HL-60 (cell line): Measurements from ENCODE around the gene SMIM44.

Experiments
- DNase-seq, 2 experiments: peaks; one replicate each; pipeline ENCODE4 v3.0.0-alpha.2; 2010 to 2020; ENCODE audit warnings: low read depth in 1 of 2, low spot score in 1 of 2
- H3K27ac ChIP-seq: fragments of 250-450 bp; sonication (Bioruptor Pico); replicated peaks from 2 replicates; pipeline ENCODE4 v1.5.1; 2020; ENCODE audit warnings: mild to moderate bottlenecking, moderate library complexity
- H3K27me3 ChIP-seq: fragments of 250-450 bp; sonication (Bioruptor Pico); 2 replicates; pipeline ENCODE4 v1.5.1; 2021; ENCODE audit warnings: mild to moderate bottlenecking, moderate library complexity; ENCODE audit not compliant: insufficient read depth, poor library complexity, severe bottlenecking
- H3K4me3 ChIP-seq: replicated peaks from 2 replicates; pipeline ENCODE4 v1.5.1; 2011; ENCODE audit warnings: mild to moderate bottlenecking, control low read depth, low read length; ENCODE audit not compliant: insufficient read depth
- GABPA ChIP-seq: IDR thresholded peaks from 2 replicates; pipeline ENCODE4 v1.6.1; 2012; ENCODE audit warnings: low read depth
- POLR2AphosphoS5 ChIP-seq: IDR thresholded peaks from 2 replicates; pipeline ENCODE4 v1.6.1; 2012; ENCODE audit warnings: low read depth
- SPI1 ChIP-seq: IDR thresholded peaks from 2 replicates; pipeline ENCODE4 v1.6.1; 2012; ENCODE audit warnings: low read depth, mild to moderate bottlenecking, borderline replicate concordance
- TF ChIP-seq, protein P1 (sequence below): IDR thresholded peaks from 2 replicates; pipeline ENCODE4 v1.6.1; 2012; ENCODE audit warnings: low read depth; ENCODE audit not compliant: insufficient replicate concordance
- TF ChIP-seq, protein P2 (sequence below): IDR thresholded peaks from one replicate; pipeline ENCODE4 v1.5.1; 2011; ENCODE audit warnings: low read length, control low read depth, inconsistent platforms; ENCODE audit not compliant: insufficient read depth

SMIM44 gene

DNA sequence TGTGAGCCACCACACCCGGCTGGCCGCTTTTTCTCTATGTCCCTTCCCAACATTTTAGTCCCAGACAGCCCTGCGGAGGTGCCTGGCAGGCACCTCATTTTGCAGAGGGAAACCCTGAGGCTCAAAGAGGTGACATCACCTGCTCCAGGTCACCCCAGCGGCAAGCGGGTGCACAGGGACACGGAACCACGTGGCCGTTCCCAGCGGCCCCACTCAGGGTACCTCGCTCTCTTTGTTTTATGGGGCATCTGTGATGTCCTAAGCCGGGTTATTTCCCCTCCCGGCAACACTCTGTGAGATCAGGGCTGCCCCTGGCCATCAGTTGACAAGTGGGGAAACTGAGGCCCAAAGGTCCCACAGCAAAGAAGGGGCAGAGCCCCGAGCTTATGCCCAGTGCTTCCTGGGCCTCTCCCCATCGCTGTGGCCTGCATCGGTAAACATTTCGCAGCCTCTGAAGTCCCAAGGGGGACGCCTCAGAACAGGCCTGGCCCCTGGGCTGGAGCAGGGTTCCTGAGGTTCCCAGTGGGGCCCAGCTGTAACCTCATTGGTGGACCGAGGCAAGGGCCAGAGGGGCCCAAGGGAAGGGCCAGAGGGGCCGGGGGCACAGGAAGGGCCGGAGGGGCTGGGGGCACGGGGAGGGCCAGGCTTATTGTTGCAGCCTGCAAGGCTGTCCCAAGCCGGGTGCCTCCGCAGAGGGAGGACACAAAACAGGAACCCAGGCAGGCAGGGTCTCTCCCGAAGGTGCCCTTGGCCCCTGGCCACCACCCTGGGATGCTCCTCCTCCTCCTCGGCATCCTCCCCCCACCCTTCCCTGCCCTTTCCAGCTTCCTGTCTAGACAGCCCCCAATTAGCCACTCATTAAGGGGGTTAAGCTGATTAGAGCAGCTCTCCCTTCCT, 41.9 kb downstream of the SMIM44 start:
- no peak overlapping the region for H3K4me3 ChIP-seq
- no peak for DNase-seq
- H3K27me3 ChIP-seq: no peaks in the 10 kb centered on the region
- no peak overlapping the region for H3K27ac ChIP-seq
- TF ChIP-seq, protein P1, sequence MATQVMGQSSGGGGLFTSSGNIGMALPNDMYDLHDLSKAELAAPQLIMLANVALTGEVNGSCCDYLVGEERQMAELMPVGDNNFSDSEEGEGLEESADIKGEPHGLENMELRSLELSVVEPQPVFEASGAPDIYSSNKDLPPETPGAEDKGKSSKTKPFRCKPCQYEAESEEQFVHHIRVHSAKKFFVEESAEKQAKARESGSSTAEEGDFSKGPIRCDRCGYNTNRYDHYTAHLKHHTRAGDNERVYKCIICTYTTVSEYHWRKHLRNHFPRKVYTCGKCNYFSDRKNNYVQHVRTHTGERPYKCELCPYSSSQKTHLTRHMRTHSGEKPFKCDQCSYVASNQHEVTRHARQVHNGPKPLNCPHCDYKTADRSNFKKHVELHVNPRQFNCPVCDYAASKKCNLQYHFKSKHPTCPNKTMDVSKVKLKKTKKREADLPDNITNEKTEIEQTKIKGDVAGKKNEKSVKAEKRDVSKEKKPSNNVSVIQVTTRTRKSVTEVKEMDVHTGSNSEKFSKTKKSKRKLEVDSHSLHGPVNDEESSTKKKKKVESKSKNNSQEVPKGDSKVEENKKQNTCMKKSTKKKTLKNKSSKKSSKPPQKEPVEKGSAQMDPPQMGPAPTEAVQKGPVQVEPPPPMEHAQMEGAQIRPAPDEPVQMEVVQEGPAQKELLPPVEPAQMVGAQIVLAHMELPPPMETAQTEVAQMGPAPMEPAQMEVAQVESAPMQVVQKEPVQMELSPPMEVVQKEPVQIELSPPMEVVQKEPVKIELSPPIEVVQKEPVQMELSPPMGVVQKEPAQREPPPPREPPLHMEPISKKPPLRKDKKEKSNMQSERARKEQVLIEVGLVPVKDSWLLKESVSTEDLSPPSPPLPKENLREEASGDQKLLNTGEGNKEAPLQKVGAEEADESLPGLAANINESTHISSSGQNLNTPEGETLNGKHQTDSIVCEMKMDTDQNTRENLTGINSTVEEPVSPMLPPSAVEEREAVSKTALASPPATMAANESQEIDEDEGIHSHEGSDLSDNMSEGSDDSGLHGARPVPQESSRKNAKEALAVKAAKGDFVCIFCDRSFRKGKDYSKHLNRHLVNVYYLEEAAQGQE: no peak
- TF ChIP-seq, protein P2, sequence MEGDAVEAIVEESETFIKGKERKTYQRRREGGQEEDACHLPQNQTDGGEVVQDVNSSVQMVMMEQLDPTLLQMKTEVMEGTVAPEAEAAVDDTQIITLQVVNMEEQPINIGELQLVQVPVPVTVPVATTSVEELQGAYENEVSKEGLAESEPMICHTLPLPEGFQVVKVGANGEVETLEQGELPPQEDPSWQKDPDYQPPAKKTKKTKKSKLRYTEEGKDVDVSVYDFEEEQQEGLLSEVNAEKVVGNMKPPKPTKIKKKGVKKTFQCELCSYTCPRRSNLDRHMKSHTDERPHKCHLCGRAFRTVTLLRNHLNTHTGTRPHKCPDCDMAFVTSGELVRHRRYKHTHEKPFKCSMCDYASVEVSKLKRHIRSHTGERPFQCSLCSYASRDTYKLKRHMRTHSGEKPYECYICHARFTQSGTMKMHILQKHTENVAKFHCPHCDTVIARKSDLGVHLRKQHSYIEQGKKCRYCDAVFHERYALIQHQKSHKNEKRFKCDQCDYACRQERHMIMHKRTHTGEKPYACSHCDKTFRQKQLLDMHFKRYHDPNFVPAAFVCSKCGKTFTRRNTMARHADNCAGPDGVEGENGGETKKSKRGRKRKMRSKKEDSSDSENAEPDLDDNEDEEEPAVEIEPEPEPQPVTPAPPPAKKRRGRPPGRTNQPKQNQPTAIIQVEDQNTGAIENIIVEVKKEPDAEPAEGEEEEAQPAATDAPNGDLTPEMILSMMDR: no peak

DNA sequence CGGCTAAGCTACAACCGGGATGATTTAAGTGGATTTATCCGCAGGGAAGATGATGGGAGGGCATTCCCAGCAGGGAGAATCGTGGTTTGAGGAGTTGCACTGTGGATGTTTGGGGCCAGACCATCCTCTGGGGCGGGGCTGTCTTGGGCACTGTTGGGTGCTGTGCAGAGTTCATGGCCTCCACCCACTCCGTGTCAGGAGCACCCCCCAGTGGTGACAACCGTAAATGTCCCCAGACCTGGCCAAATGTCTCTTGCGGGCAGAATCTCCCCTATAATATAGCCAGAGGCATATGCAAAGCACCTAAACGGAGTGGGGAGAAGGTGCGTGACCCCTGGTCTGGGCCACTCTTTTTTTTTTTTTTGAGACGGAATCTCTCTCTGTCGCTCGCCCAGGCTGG, 43.2 kb downstream of the SMIM44 start:
- DNase-seq: peak in 1 of 2 experiments; percentile 71
- TF ChIP-seq, protein P2: peak; percentile 28
- TF ChIP-seq GABPA: no peak

DNA sequence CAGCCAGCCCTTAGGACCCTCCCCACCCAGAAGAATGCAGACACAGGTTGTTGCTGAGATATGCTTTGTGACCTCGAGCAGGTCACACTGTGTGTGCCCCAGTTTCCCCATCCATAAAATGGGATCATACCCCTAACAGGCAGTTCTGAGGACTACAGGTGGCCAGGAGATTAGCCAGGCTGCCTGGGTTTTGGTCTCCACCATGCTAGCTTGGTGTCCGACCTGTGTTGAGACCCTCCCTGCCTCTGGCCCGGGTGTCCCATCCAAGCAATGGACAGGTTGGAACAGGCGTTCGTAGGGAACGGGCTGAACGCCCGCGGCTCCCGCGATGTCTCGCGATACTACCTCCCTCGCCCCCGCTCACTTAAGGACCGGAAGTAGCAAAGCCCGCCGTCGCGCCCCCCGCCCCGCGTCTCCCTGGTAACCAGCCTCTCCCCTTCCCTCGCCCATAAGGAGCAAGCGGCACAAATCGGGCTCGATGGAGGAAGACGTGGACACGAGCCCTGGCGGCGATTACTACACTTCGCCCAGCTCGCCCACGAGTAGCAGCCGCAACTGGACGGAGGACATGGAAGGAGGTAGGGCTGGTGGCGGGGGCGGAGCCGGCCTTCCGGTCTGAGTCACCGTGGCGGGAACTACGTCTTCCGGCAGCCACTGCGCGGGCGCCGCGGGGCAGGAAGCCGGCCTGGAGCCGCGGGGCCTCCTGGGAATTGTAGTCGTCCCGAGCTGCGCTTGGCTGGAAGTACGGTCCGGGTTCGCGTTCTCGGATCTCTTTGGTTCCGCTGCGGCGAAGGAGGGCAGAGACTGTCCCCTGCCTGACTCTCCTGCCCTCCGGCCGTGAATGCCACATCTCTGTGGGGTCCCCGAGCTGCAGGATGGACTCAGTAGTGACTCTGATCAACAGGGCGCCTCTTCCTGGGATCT, 48.3 kb downstream of the SMIM44 start:
- peak overlapping the region; percentile 41 for H3K4me3 ChIP-seq
- peak overlapping the region; percentile 74 for H3K27ac ChIP-seq
- no peaks in the 10 kb centered on the region for H3K27me3 ChIP-seq
- DNase-seq: peak; percentile 81 to 94
- TF ChIP-seq SPI1 (no peak), POLR2AphosphoS5 (peak; percentile 74; the same call in 1 of the 2 replicates), GABPA (peak; percentile 91)

More for the DNA sequence above, 43.2 kb downstream of the SMIM44 start:
- no peak overlapping the region for H3K4me3 ChIP-seq
- H3K27ac ChIP-seq: no peak overlapping the region
- no peaks in the 10 kb centered on the region for H3K27me3 ChIP-seq

DNA sequence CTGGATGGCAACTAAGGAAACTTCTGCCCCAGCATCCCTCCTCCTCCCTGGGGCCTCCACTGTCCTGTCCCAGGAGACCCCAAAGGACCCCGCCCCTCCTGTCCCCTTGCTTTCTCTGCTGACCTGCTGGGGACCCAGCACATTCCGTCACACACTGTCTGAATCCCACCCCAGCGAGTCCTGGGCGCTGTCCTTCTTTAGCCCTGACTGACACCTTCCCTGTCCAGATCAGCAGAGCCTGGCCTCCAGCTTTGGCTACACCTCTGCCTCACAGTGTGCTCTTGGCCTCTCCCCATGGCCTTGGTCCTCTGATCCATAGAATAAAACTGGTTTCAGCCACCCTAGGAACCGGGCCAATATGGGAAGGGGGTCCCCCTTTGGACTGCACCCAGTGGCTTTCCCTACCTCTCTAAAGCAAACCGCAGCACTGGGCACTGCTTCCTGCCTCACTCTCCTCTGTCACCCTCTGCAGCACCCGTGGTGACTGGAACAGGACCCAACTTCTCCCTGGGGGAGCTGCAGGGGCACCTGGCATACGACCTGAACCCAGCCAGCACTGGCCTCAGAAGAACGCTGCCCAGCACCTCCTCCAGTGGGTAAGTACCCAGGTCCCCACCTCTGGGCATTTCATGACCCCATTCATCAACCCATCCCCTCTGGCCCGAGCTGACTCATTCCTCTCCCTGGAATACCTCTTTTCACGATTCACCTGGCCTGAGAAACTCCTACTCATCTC, 49.3 kb downstream of the SMIM44 start:
- TF ChIP-seq, protein P2: no peak
- no peak for TF ChIP-seq POLR2AphosphoS5
- TF ChIP-seq GABPA: no peak
- no peak for TF ChIP-seq SPI1
- TF ChIP-seq, protein P1: no peak
- H3K27ac ChIP-seq: no peak overlapping the region
- no peaks in the 10 kb centered on the region for H3K27me3 ChIP-seq
- DNase-seq: no peak
- no peak overlapping the region for H3K4me3 ChIP-seq
